Measurements from ENCODE around the gene SERTAD1. TPM values are rescaled to one million over a fixed set of nuclear protein-coding genes. Genes with fewer than 3 reads are reported as not detected.

The SERTAD1 gene
- total RNA-seq, 1 donor from 2014 or later: 18.0 TPM

GRCh38 chr19:40389404-40390083, 36.2 kb downstream of the SERTAD1 start:
- no peak for DNase-seq (ENCODE audit: low spot score)
- intact Hi-C loops (cut with DNase I): no loop called here

GRCh38 chr19:40388481-40388880, 37.3 kb downstream of the SERTAD1 start:
- ATAC-seq: no peak
- no peak for DNase-seq (ENCODE audit: low spot score)
- intact Hi-C loops (cut with DNase I): no loop called here

More at GRCh38 chr19:40389404-40390083, 36.2 kb downstream of the SERTAD1 start:
- ATAC-seq: no peak

GRCh38 chr19:40387155-40387554, 38.6 kb downstream of the SERTAD1 start:
- ATAC-seq: no peak
- no peak for DNase-seq (ENCODE audit: low spot score)
- intact Hi-C loops (cut with DNase I): no loop called here

GRCh38 chr19:40383668-40384248, 42.0 kb downstream of the SERTAD1 start:
- intact Hi-C loops (cut with DNase I): no loop called here

GRCh38 chr19:40381321-40381720, 44.5 kb downstream of the SERTAD1 start:
- DNase-seq (ENCODE audit: low spot score) (no peak), ATAC-seq (no peak)
- intact Hi-C loops (cut with DNase I): no loop called here

More at GRCh38 chr19:40383668-40384248, 42.0 kb downstream of the SERTAD1 start:
- DNase-seq (ENCODE audit: low spot score): no peak
- ATAC-seq: no peak

GRCh38 chr19:40380199-40381037, 45.4 kb downstream of the SERTAD1 start:
- no peak for ATAC-seq
- intact Hi-C loops (cut with DNase I): no loop called here

GRCh38 chr19:40379446-40380198, 46.2 kb downstream of the SERTAD1 start:
- ATAC-seq: no peak
- intact Hi-C loops (cut with DNase I): loop anchor here (5.0 kb wide), 1 partner anchor 797 kb away; no protein-coding TSS in a partner anchor
- no peak for DNase-seq (ENCODE audit: low spot score)

More at GRCh38 chr19:40380199-40381037, 45.4 kb downstream of the SERTAD1 start:
- DNase-seq (ENCODE audit: low spot score): no peak

- intact Hi-C loops (cut with DNase I): loop anchor here (5.0 kb wide), 1 partner anchor 796 kb away; no protein-coding TSS in a partner anchor
- ATAC-seq (no peak), DNase-seq (ENCODE audit: low spot score) (no peak)
Measured at GRCh38 chr19:40378509-40378908, 47.3 kb downstream of the SERTAD1 start.

GRCh38 chr19:40377876-40378385, 47.9 kb downstream of the SERTAD1 start:
- intact Hi-C loops (cut with DNase I): loop anchor here (5.0 kb wide), 1 partner anchor 796 kb away; no protein-coding TSS in a partner anchor
- DNase-seq (ENCODE audit: low spot score) (no peak), ATAC-seq (no peak)

GRCh38 chr19:40376286-40376862, 49.4 kb downstream of the SERTAD1 start:
- DNase-seq (ENCODE audit: low spot score): no peak
- peak; percentile 8 for ATAC-seq
- intact Hi-C loops (cut with DNase I): loop anchor here (5.0 kb wide), 1 partner anchor 794 kb away; no protein-coding TSS in a partner anchor

GRCh38 chr19:40374084-40374483, 51.7 kb downstream of the SERTAD1 start:
- DNase-seq (ENCODE audit: low spot score): no peak
- ATAC-seq: no peak
- intact Hi-C loops (cut with DNase I): no loop called here

- intact Hi-C loops (cut with DNase I): no loop called here
- no peak for ATAC-seq
Measured at GRCh38 chr19:40371802-40372122, 54.0 kb downstream of the SERTAD1 start.

More at GRCh38 chr19:40371802-40372122, 54.0 kb downstream of the SERTAD1 start:
- no peak for DNase-seq (ENCODE audit: low spot score)

Other genes with a start within 250 kb of the SERTAD1 start
- gene MAP3K10, start 234.6 kb downstream of the SERTAD1 start, total RNA-seq: 19.8 TPM
- not detected for gene TTC9B, start 207.6 kb downstream of the SERTAD1 start, total RNA-seq
- 0.40 TPM for gene CCNP, start 199.3 kb downstream of the SERTAD1 start, total RNA-seq
- gene AKT2, start 140.6 kb downstream of the SERTAD1 start, total RNA-seq: 130 TPM
- 15.2 TPM for gene C19orf47, start 77.6 kb downstream of the SERTAD1 start, total RNA-seq
- gene PLD3, start 77.3 kb downstream of the SERTAD1 start, total RNA-seq: 218 TPM
- gene HIPK4, start 35.8 kb downstream of the SERTAD1 start, total RNA-seq: 0.36 TPM
- 801 TPM for gene PRX, start 12.6 kb downstream of the SERTAD1 start, total RNA-seq
- gene SERTAD3, start 18.3 kb upstream of the SERTAD1 start, total RNA-seq: 47.2 TPM
- 83.8 TPM for gene BLVRB, start 39.8 kb upstream of the SERTAD1 start, total RNA-seq
- 20.9 TPM for gene SPTBN4, start 41.0 kb upstream of the SERTAD1 start, total RNA-seq
- 58.7 TPM for gene SHKBP1, start 150.9 kb upstream of the SERTAD1 start, total RNA-seq
- gene LTBP4, start 175.4 kb upstream of the SERTAD1 start, total RNA-seq: 1,227 TPM